GM18507 (cell line): ENCODE measurements around the gene APIP.
"Not testable (repeated sequence)": the region's sequence is repeated elsewhere in the genome, so short reads cannot be mapped to it uniquely, and the experiment has no call there.

Experiments used
- DNase-seq: peaks from one replicate; pipeline ENCODE4 v3.0.0; 2011; ENCODE audit warnings: low read depth; ENCODE audit not compliant: insufficient read length; ENCODE audit errors: extremely low spot score
- FAIRE-seq: peaks from 2 replicates; lab custom pipeline; 2011; peaks lifted over from hg19 to GRCh38; lab: Jason Lieb, UNC

The APIP gene

DNA sequence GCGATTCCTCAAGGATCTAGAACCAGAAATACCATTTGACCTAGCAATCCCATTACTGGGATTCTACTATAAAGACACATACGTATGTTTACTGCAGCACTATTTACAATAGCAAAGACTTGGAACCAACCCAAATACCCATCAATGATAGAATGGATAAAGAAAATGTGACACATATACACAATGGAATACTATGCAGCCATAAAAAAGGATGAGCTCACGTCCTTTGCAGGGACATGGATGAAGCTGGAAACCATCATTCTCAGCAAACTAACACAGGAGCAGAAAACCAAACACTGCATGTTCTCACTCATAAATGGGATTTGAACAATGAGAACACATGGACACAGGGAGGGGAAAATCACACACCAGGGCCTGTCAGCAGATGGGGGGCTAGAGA, 20.0 kb downstream of the APIP start:
- not testable (repeated sequence) for DNase-seq, FAIRE-seq

DNA sequence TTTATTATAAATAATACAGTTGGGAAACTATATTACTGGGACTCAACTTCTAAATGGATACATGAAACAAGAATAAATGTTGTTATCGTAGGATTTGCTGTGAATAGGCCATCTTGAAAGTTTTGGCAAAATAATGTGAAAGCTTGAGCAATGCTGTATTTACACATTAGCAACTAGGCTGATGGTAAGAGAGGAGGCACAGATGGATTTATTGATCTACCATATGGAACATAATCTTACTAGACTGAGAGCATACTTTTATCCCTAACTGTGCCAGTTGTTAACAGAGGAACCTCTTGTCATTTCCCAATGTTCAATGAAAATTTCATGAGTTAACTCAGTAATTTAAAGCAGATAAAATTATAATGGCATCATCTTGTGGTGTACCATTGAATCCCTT, 22.8 kb downstream of the APIP start:
- FAIRE-seq (no peak), DNase-seq (no peak)

DNA sequence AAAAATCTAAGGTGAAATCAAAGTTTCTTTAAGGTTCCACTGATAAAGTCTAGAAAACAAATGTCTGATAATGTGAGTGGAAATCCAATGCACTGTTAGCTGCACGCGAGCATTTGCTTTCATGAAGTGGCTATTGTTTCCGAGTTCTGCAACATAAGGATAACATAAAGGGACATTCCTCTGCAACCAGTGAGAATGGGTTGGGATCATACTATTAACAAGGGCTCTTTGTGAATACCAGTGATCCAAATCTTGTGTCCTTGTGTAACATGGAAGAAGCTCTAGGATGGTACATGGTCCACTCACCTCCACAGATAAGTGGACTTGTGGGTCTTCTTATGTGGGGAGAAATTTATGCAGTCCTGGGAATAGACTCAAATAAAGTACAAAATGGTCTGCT, 24.6 kb downstream of the APIP start:
- FAIRE-seq = no peak
- DNase-seq = no peak

DNA sequence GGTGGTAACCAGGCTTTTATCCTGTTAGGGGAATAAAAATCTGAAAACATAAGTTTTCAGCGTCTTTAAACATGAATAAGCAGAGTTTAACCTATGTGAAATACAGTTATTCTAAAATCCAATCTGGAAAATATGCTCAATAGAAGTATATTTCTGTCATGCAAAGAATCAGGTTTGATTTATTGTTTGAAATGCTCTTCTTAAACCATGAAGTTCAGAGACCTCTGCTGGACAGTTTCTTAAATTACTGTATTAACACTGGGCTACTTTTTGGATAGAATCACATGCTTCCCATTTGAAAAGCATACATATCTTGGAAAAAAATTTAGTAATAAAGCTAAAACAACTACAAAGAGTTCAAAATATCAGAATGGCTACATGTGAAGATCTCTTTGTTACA, 25.4 kb downstream of the APIP start:
- no peak for DNase-seq
- FAIRE-seq = peak; percentile 48

DNA sequence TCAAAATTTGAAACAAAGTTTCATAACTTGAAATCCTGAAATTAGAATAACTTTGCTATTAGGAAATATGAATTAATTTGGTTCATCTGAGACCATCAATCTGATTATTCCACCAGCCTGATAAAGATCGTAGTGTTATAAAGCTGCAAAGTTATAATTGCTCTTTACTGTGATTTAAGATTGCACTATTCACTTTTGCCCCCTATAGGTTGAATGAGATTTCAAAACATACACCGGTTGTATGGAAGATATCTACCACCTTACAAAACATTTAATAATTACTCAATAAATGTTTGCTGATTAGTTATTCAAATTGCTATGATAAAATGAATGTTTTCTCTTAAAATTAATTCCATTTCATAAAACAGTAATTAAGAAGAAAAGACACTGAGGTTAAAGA, 26.1 kb downstream of the APIP start:
- DNase-seq (no peak), FAIRE-seq (no peak)

DNA sequence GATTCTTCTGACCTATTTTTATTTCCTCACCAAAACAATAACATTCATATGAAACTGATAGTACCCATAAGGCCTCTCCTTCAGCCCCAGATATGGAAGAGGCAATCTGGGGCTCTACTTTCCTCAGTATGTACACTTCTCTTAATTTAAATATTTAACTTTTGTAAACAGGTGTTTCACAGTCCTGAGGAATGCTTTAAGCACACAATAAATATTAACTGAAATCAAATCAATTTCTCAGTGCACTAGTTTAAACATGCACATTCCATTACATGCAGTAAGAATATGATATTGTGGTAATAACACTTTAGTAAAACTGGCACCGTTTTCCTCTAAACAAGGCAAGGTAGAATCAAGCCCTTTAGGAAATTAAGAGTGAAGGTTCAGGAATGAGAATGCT, 28.9 kb downstream of the APIP start:
- no peak for DNase-seq
- FAIRE-seq = no peak

DNA sequence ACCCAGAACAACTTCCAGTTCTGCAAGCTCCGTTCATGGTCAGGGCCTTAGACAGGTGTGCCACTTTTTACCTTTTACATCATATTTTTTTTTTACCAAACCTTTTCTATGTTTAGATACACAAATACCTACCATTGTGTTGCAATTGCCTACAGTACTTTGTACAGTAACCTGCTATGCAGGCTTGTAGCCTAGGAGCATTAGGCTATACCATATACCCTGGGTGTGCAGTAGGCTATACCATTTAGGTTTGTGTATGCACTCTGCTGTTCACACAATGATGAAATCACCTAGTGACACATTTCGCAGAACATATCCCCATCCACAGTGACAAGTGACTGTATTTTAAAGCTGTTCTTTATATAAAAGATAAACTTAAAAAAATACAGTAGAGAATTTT, 29.6 kb downstream of the APIP start:
- FAIRE-seq (no peak), DNase-seq (no peak)

DNA sequence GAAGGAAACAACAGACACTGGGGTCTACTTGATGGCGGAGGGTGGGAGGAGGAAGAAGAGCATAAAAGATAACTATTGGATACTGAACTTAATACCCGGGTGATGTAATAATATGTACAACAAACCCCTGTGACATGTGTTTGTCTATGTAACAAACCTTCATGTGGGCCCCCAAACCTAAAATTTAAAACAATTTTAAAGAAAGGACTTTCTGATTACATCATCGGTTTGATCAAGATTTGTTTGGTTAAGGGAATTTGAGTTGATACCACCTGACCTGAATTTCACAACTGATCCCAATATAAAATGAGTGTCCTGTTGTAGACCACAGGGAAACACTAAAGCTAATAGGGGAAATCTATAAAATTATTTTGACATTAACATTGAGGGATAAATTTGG, 34.3 kb downstream of the APIP start:
- DNase-seq = no peak

DNA sequence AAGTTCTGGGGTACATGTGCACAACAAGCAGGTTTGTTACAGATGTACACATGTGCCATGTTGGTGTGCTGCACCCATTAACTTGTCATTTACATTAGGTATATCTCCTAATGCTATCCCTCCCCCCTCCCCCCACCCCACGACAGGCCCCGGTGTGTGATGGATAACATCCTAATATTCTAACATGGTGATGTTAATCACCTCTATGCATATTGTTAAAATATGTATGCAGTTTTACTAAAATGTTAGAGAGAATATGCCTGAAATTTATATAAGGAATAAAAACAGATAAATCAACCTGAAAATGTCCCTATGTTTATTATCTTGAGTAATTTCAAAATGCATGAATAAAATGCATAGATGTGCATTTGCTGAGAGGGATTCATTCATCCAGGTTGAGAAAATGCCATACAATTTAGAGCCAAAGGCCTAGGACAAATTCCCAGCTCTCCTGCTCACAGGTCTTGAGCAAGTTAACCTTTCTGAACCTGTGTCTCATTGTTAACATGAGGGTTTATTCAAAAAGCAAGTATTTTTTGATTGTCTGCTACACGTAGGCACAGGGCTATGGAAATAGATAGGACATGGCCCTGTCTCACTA, 38.7 kb downstream of the APIP start:
- FAIRE-seq (no peak), DNase-seq (no peak)

More for the DNA sequence above, 34.3 kb downstream of the APIP start:
- no peak for FAIRE-seq

DNA sequence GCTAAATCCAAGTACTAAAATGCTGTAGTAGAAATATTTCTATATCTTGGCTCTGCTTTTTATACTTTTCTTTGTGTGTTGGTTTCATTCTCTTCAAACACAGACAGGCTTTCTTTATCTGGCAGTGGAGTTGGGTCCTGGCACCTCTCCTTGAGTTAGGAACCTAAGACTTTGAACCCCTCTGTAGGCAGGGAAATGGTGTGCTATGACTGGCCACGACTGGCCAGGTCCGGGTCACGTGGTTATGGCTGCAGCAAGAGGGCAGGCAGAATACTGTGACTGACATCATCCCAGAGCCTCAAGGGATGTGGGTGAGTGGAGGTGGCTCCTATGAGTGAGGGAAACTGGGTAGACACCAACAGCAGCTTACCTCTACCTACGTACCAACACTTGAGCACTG, 42.0 kb downstream of the APIP start:
- DNase-seq (no peak), FAIRE-seq (no peak)

DNA sequence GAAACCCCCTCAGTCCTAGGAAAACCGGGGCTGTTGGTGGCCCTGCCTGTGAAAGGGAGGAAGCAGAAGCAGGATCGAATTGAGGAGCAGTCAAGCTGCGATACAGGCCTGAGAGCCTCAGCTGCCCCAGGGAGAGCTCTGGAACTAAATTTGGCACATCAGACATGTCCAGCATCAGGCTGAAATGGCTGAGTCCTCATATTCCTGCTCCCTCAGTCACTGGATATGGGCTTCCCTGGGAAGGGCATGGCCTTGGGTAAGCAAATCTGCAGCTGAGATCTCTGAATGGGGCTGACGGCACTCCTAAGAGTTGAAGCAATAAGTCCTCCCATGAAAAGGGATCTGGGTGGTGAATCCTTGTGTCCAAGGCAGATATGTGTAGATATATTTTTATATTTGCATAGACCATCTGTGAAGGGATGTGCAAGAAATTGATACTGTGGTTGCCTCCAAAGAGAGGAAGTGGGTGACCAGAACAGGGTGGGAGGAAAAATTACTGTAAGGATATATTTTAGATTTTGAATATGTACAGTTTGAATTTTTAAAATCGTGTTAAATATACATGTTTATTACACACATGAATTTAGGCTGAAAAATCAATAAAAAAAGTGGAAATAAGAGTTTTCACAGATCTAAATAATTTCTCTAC, 45.5 kb downstream of the APIP start:
- DNase-seq (no peak), FAIRE-seq (no peak)

DNA sequence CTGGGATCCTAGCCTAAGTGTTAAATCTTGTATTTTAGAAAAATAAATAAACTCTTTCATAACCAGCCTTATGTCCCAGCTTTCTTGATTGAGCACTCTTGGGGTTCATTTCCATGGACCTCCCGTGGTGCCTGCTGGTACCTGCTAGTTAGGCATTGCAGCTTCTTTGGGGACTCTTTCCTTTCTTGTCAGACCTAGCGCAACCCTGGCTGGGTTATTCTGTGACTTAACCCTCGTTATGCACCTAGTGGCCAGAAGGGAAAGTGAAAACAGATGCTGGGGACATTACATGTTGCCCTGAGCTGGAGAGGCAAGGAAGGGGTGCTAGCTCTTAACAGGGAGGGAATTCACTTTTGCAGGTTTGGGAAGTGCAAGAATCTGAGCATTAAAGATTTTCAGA, 46.8 kb downstream of the APIP start:
- FAIRE-seq = no peak

DNA sequence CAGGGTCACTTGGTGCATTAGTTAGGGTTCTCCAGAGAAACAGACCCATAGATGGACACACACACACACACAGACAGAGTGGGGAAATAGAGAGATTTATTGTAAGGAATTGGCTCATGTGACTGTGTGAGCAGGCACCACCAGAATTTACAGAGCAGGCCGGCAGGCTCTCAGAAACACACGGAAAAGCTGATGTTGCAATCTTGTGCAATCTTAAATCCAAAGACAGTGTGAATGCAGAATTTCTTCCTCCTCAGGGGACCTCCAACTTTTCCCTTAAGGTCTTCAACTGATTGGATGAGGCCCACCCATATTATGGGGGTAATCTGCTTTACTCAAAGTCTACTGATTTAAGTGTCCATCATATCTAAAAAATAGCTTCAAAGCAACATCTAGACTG, 49.8 kb downstream of the APIP start:
- FAIRE-seq = no peak

More for the DNA sequence above, 46.8 kb downstream of the APIP start:
- no peak for DNase-seq

DNA sequence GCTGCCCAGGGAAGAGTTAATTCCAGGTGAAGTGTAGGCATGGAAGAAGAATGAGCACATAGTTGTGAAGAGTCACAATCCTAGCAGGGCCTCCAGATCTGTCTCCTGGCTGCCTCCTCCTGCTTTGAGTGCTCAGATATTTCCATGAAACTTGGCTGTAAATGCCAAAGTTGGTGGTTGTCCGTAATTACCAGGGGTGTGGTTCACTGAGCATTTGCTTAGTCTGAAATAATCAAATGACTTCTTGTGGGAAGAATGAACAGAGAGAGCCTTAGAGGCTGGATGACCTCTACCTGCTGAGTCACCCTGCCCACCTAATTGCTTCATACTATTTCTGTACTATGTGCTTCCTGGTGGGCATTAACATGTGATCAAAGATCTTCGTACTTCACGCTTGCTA, 50.9 kb downstream of the APIP start:
- FAIRE-seq = no peak
- no peak for DNase-seq

More for the DNA sequence above, 49.8 kb downstream of the APIP start:
- DNase-seq = no peak

DNA sequence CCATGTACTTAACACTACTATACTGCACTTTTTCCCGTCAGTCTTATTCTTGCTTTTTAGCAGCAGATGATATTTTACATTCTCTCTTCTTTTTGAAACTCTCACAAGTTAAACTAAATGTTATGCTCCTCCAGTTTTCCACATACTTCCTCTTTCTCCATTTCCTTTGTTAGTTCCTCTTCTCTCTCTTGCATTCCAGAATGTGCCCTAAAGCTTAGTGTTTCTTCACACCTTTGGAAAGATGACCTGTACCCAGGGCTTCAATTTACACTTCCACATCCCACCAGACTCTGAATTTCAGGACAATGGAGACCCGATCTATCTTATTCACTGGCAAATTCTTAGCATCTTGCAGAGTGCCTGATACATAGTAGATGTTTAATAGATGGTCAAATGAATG, 51.8 kb downstream of the APIP start:
- DNase-seq (no peak), FAIRE-seq (no peak)

DNA sequence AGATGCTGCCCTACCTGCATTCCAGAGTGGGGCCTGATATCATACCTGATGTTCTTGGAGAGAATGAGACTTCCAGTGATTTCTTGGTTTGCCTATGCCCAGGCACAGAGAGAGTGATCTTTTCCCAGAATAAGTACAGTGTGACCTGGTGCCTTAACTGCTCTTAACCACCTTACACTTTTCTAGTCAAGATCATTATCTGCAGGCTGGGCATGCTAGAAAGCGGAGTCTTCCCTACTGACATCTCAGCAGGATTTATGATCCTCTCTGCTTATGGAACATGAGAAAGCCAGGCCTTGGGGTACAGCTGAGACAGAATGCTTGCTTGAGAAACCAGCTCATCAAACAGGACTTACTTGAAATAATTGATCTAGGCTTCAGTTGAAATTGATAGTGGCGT, 53.1 kb downstream of the APIP start:
- no peak for FAIRE-seq
- DNase-seq = no peak

DNA sequence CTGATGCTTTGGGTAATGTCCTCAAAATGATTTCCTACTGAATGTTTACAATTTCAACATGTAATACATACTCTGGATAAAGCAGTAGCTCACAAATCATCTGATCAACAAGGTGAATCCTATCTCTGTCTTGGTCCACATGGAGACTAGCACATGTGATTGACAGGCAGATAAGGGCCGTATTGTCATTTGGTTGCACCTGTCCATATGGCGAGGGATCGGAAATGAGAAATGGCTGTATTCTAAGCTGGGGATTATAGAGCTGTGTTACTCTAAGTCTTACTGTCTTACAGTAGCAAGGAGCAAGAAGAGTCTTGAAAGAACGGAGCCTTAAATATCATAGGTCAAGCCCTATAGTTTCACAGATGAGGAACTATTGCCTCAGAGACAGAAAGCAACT, 55.7 kb downstream of the APIP start:
- DNase-seq = no peak

DNA sequence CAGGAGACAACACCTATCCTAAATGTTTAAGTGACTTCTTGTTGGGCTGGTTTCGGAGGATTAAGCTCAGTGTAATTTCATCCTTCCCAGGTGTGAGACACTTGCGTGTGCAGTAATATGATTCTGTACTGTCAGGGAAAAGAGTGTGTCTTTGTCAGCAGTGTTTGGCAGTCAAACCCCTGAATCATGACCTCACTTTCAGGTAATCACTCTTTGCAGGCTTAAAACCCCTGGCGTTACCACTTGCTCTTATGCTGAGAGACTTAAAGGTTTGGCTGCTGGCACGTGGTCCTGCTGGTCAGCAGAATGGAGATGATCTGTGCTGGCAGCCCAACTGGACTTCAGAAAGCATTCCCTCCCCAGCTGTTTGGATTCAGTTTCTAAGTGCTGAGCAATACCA, 56.1 kb downstream of the APIP start:
- FAIRE-seq = no peak
- DNase-seq = no peak

More for the DNA sequence above, 55.7 kb downstream of the APIP start:
- FAIRE-seq = no peak

DNA sequence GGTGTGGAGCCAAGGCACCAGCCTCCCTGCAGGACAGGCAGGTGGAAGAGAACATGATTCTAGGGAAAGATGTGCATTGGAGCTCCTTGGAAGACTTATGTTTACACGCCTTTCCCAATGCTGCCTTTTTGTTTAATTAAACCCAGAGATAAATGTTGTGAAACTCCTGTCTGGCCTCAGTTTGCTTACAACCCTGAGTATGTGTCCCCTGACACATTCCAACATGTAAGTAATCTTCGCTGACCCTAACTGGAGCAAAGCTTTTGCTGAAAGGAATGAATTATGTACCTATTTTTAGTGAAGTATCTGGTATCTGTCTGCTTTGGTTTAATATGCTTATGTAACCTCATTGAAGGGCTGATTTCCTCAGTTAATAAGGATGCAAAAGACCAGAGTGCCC, 56.7 kb downstream of the APIP start:
- no peak for FAIRE-seq
- no peak for DNase-seq

DNA sequence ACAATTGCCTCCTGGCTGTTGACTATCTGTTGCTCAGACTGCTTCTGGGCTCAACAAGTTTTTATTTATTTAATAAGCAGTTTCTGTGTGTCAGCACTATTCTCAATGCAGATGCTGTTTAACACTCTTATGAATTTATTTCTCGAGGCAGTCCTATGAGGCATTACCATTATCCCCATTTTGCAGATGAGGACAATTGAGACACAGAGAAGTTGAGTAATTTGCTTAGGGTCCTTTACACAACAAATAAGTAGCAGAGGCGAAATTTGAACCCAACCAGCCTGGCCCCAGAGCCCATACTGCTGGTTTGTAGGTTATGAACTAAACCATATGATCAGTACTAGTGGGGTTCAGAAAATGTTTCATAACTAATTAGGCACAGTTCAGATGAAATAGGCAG, 58.7 kb downstream of the APIP start:
- FAIRE-seq = no peak
- DNase-seq = no peak

DNA sequence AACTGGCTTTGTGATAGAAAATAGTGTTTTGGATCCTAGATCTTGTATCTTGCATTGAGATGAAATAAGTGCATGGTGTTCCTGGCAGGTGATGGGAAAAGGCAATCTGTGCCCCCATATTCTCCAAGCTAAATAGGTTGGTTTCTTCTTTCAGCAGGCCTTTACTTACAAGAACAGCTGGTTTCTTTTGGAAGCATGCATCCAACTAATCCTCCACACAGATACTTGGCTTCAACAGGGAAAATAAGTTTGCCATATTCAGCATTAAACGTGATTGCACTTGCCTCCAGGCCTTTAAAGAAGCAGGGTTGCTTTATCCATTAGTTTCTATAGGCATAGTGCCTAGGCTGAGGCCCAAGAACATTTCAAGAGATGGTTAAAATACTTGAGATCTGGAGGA, 59.9 kb downstream of the APIP start:
- DNase-seq (no peak), FAIRE-seq (no peak)

DNA sequence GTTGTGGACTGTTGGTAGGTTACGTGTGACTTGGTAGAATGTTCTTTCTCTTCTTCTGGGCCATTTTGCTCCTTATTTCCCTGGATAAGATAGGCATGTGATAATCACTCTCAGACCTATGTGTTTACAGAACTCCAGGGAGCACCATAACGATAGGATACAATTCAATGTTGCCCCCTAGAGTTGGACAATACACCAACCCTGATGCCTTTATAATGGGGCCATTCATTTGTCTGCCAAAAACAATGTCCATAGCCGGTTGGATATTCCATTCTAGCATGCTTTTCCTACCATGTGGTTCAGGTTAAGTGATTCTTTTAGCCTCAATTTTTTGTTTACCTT, 60.5 kb downstream of the APIP start:
- FAIRE-seq (no peak), DNase-seq (no peak)
